Gastroesophageal sphincter (tissue), 4 donors: ENCODE data around the gene METRNL. TPM values are rescaled to one million over a fixed set of nuclear protein-coding genes. Genes with fewer than 3 reads are reported as not detected.
"Not testable (repeated sequence)": the region's sequence is repeated elsewhere in the genome, so short reads cannot be mapped to it uniquely, and the experiment has no call there.

ENCODE experiments used
- ATAC-seq: fragments of 150-250 bp; one replicate; pipeline ENCODE4 v1.9.1; 2016; ENCODE audit warnings: mild to moderate bottlenecking, moderate library complexity
- H3K27ac ChIP-seq, 4 donors: fragments of 200-600 bp; sonication (generic) in 3 of 4; 1 replicate in 3 of 4; 2 replicates in 1 of 4; pipeline ENCODE4 v1.5.1; 2016 to 2019
- H3K27me3 ChIP-seq: fragments of 200-600 bp; sonication (generic); one replicate; pipeline ENCODE4 v1.5.1; 2019
- H3K36me3 ChIP-seq, 2 donors: fragments of 200-600 bp; sonication (generic); one replicate each; pipeline ENCODE4 v1.5.1; 2019; ENCODE audit warnings: control low read depth in 1 of 2
- H3K4me1 ChIP-seq, 3 donors: fragments of 200-600 bp; sonication (generic); 1 replicate in 2 of 3; 2 replicates in 1 of 3; pipeline ENCODE4 v1.5.1; 2016 to 2019; ENCODE audit warnings: control low read depth in 2 of 3
- H3K4me3 ChIP-seq, 2 donors: fragments of 200-600 bp; sonication (generic); one replicate each; pipeline ENCODE4 v1.5.1; 2019; ENCODE audit warnings: mild to moderate bottlenecking in 1 of 2, moderate library complexity in 1 of 2
- H3K9me3 ChIP-seq, 3 donors: fragments of 200-600 bp; sonication (generic); one replicate each; pipeline ENCODE4 v1.5.1; 2017 to 2019; ENCODE audit warnings: control low read depth in 2 of 3
- CTCF ChIP-seq, 4 experiments: fragments of 200-600 bp in 2 of 4; fragments of 450-650 bp in 2 of 4; sonication (generic) in 1 of 4; IDR thresholded peaks; one replicate each; pipeline ENCODE4 v1.5.1; 2017 to 2019; ENCODE audit warnings: antibody characterized with exemption in 4 of 4, mild to moderate bottlenecking in 2 of 4, moderate library complexity in 2 of 4
- EP300 ChIP-seq: sonication (generic); formaldehyde crosslinking; IDR thresholded peaks from one replicate; pipeline ENCODE4 v1.6.1; 2017; ENCODE audit warnings: antibody characterized with exemption, mild to moderate bottlenecking
- POLR2A ChIP-seq, 2 donors: fragments of 450-650 bp; IDR thresholded peaks; one replicate each; pipeline ENCODE4 v1.6.1; 2017; ENCODE audit warnings: antibody characterized with exemption in 2 of 2, mild to moderate bottlenecking in 2 of 2, moderate library complexity in 1 of 2
- POLR2AphosphoS5 ChIP-seq: sonication (generic); formaldehyde crosslinking; IDR thresholded peaks from one replicate; pipeline ENCODE4 v1.6.1; 2017; ENCODE audit warnings: antibody characterized with exemption
- WGBS, 2 donors: methylation state at CpG; one replicate each; pipeline ENCODE4 v1.1.5; 2018; ENCODE audit warnings: low coverage in 1 of 2; 5-methylcytosine and 5-hydroxymethylcytosine counted together
- total RNA-seq, 4 donors: library from RNA; depleted of rRNA; stranded (reverse); fragments of >200 nt; gene quantifications; one replicate each; pipeline ENCODE4 v1.1.0, GENCODE V29; 2016

The METRNL gene
- total RNA-seq, 4 donors from 2014 or later: 41.1 to 82.6 (median 66.3) TPM

- peaks cover 0 to 16% of the 10 kb centered on the region in 2 donors for H3K36me3 ChIP-seq
- peaks cover 0 to 10% (median 6%) of the 10 kb centered on the region in 3 donors for H3K4me1 ChIP-seq
- no peak overlapping the region for H3K27ac ChIP-seq
- H3K9me3 ChIP-seq: peaks cover 0 to 5% (median 0%) of the 10 kb centered on the region in 3 donors
- 0 to 100% methylated on average over 1 of the region's 2 CpGs for WGBS, 2 donors
- H3K27me3 ChIP-seq: no peaks in the 10 kb centered on the region
- no peak for ATAC-seq
- TF ChIP-seq CTCF (IDR thresholded peaks at IDR 0.05): no peak
- no peak for TF ChIP-seq EP300
- no peak for TF ChIP-seq POLR2A (IDR thresholded peaks at IDR 0.05)
- no peak for TF ChIP-seq POLR2AphosphoS5
- H3K4me3 ChIP-seq: no peak overlapping the region
Observed at GRCh38 chr17:83047182-83047478, 32.3 kb upstream of the METRNL start.

- H3K4me3 ChIP-seq, H3K27me3 ChIP-seq, H3K9me3 ChIP-seq, ATAC-seq: not testable (repeated sequence)
- H3K27ac ChIP-seq: peak overlapping the region in 2 of 4 donors; percentile 48 to 60
- peaks cover 0 to 11% of the 10 kb centered on the region in 2 donors for H3K36me3 ChIP-seq
- H3K4me1 ChIP-seq: peaks cover 0 to 17% (median 9%) of the 10 kb centered on the region in 3 donors
- 83 to 100% methylated on average over 4 to 12 of the region's 12 CpGs for WGBS, 2 donors
Observed at GRCh38 chr17:83047818-83048475, 31.5 kb upstream of the METRNL start.

- no peak for ATAC-seq
- WGBS, 2 donors: 52 to 67% methylated on average over 18 to 26 of the region's 55 CpGs
- peak overlapping the region; percentile 47 to 76 for H3K4me3 ChIP-seq
- no peaks in the 10 kb centered on the region for H3K27me3 ChIP-seq
- H3K9me3 ChIP-seq: no peaks in the 10 kb centered on the region
- H3K4me1 ChIP-seq: peaks cover 0 to 30% (median 10%) of the 10 kb centered on the region in 3 donors
- peaks cover 0 to 11% of the 10 kb centered on the region in 2 donors for H3K36me3 ChIP-seq
- H3K27ac ChIP-seq: peak overlapping the region in 3 of 4 donors; percentile 82 to 88 (median 86)
- TF ChIP-seq POLR2AphosphoS5: no peak
- TF ChIP-seq POLR2A (IDR thresholded peaks at IDR 0.05): no peak
- no peak for TF ChIP-seq EP300
- no peak for TF ChIP-seq CTCF (IDR thresholded peaks at IDR 0.05)
Observed at GRCh38 chr17:83050651-83051395, 28.6 kb upstream of the METRNL start.

- TF ChIP-seq CTCF (IDR thresholded peaks at IDR 0.05): peak in 3 of 4 experiments; percentile 16 to 20 (median 16)
- TF ChIP-seq POLR2AphosphoS5: peak; percentile 78
- TF ChIP-seq POLR2A (IDR thresholded peaks at IDR 0.05): peak; percentile 75 to 89
- no peak for TF ChIP-seq EP300
- Histone ChIP-seq H3K27me3 (no peaks in the 10 kb centered on the region), H3K9me3 (no peaks in the 10 kb centered on the region), H3K27ac (peak overlapping the region; percentile 23 to 88 (median 85)), H3K4me3 (peak overlapping the region; percentile 47 to 76), H3K4me1 (peaks cover 0 to 37% (median 13%) of the 10 kb centered on the region in 3 donors), H3K36me3 (peaks cover 0 to 5% of the 10 kb centered on the region in 2 donors)
- 0% methylated on average over 4 of the region's 95 CpGs; no CpG with 5 or more reads in 1 of the 2 donors for WGBS, 2 donors
- ATAC-seq: peak; percentile 97
Observed at GRCh38 chr17:83051396-83052240, 27.8 kb upstream of the METRNL start.

- H3K9me3 ChIP-seq: no peaks in the 10 kb centered on the region
- H3K27me3 ChIP-seq: no peaks in the 10 kb centered on the region
- 13 to 33% methylated on average over 3 of the region's 12 CpGs for WGBS, 2 donors
- H3K4me3 ChIP-seq: peak overlapping the region; percentile 1 to 76
- no peak for TF ChIP-seq POLR2AphosphoS5
- no peak for TF ChIP-seq EP300
- TF ChIP-seq CTCF (IDR thresholded peaks at IDR 0.05): no peak
- no peak for TF ChIP-seq POLR2A (IDR thresholded peaks at IDR 0.05)
- H3K36me3 ChIP-seq: no peaks in the 10 kb centered on the region
- H3K4me1 ChIP-seq: peaks cover 0 to 40% (median 13%) of the 10 kb centered on the region in 3 donors
- no peak for ATAC-seq
- peak overlapping the region; percentile 23 to 88 (median 85) for H3K27ac ChIP-seq
Observed at GRCh38 chr17:83052241-83052564, 27.2 kb upstream of the METRNL start.
